Left ventricle myocardium inferior (tissue), 1 donor: Measurements from ENCODE around the gene TXNDC2. TPM values are rescaled to one million over a fixed set of nuclear protein-coding genes. Genes with fewer than 3 reads are reported as not detected.
"Not testable (repeated sequence)": the region's sequence is repeated elsewhere in the genome, so short reads cannot be mapped to it uniquely, and the experiment has no call there.

Experiments used
- DNase-seq: peaks from one replicate; pipeline ENCODE4 v3.0.0-alpha.2; 2020
- H3K27ac ChIP-seq: fragments of 200-600 bp; replicated peaks from 2 replicates; pipeline ENCODE4 v1.8.0; 2021
- H3K27me3 ChIP-seq: fragments of 200-600 bp; 2 replicates; pipeline ENCODE4 v1.8.0; 2021; ENCODE audit warnings: low read depth
- H3K36me3 ChIP-seq: fragments of 200-600 bp; 2 replicates; pipeline ENCODE4 v1.8.0; 2021
- H3K4me1 ChIP-seq: fragments of 200-600 bp; 2 replicates; pipeline ENCODE4 v1.8.0; 2021
- H3K4me3 ChIP-seq: fragments of 200-600 bp; 2 replicates; pipeline ENCODE4 v1.8.0; 2021; ENCODE audit warnings: mild to moderate bottlenecking, moderate library complexity
- H3K9me3 ChIP-seq: fragments of 200-600 bp; replicated peaks from 2 replicates; pipeline ENCODE4 v1.8.0; 2021
- intact Hi-C: fragments of 100-400 bp; cut with micrococcal nuclease; formaldehyde crosslinking; loops from one replicate; pipeline ENCODE4 v1.11.0; 2022
- total RNA-seq: library from RNA; stranded (reverse); fragmentation: NEBNext Ultra II Directional; extraction: Animal tissue kit (Norgen Biotek cat#: 25700); gene quantifications from one replicate; pipeline ENCODE4 v1.2.1, GENCODE V29; 2021
- TF ChIP-seq, protein P1 (sequence below): fragments of 200-600 bp; IDR thresholded peaks from 2 replicates; pipeline ENCODE4 v1.8.0; 2021; ENCODE audit warnings: antibody characterized with exemption, mild to moderate bottlenecking, borderline replicate concordance
- donor health status: DM: no; HTN: yes; CAD: no; lungs with severe emphysema.

Gene TXNDC2
- total RNA-seq, 1 donor from 2014 or later = not detected

- Histone ChIP-seq H3K9me3 (no peaks in the 10 kb centered on the region), H3K27ac (no peak overlapping the region), H3K36me3 (no peaks in the 10 kb centered on the region), H3K27me3 (no peaks in the 10 kb centered on the region), H3K4me3 (no peak overlapping the region), H3K4me1 (no peaks in the 10 kb centered on the region)
- TF ChIP-seq, protein P1, sequence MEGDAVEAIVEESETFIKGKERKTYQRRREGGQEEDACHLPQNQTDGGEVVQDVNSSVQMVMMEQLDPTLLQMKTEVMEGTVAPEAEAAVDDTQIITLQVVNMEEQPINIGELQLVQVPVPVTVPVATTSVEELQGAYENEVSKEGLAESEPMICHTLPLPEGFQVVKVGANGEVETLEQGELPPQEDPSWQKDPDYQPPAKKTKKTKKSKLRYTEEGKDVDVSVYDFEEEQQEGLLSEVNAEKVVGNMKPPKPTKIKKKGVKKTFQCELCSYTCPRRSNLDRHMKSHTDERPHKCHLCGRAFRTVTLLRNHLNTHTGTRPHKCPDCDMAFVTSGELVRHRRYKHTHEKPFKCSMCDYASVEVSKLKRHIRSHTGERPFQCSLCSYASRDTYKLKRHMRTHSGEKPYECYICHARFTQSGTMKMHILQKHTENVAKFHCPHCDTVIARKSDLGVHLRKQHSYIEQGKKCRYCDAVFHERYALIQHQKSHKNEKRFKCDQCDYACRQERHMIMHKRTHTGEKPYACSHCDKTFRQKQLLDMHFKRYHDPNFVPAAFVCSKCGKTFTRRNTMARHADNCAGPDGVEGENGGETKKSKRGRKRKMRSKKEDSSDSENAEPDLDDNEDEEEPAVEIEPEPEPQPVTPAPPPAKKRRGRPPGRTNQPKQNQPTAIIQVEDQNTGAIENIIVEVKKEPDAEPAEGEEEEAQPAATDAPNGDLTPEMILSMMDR = no peak
- intact Hi-C loops = no loop called here
- DNase-seq = no peak
These were observed 13.2 kb downstream of the TXNDC2 start for GRCh38 chr18:9898792-9899549.

DNA sequence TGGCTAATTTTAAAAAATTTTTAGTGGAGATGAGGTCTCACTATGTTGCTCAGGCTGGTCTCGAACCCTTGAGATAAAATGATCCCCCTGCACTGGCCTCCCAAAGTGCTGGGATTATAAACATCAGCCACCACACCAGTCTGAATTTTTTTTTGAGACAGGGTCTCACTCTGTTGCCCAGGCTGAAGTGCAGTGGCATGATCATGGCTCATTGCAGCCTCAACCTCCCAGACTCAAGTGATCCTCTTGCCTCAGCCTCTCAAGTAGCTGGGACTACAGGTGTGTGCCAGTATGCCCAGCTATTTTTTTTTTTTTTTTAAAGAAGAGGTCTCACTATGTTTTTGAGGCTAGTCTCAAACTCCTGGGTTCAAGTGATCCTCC is 13.8 kb downstream of the TXNDC2 start:
- H3K27me3 ChIP-seq, H3K27ac ChIP-seq, H3K4me3 ChIP-seq, H3K4me1 ChIP-seq, H3K36me3 ChIP-seq, H3K9me3 ChIP-seq, intact Hi-C loops, DNase-seq: not testable (repeated sequence)

DNA sequence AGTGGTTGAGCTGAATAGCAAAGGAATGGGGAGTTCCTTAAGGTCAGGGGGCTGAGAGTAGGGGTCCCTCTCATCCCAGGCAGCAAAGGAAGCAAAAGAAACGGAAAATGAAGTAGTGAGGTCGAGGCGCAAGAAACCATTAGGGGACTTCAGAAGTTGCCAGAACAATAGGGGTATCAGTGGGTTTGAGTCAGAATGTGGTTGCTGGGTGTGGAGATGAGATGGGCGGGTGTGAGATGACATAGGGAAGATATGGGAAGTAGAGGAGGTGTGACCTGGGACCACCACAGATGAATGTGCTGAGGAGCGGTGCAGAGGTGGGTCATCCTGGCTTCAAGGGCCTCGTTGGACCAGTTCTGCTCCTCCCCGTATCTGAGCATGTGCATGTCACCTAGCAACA is 14.9 kb downstream of the TXNDC2 start:
- intact Hi-C loops = no loop called here
- TF ChIP-seq, protein P1 = no peak

GRCh38 chr18:9901377-9901776 is 15.6 kb downstream of the TXNDC2 start:
- DNase-seq = no peak
- intact Hi-C loops = no loop called here

More for the DNA sequence above, 14.9 kb downstream of the TXNDC2 start:
- H3K27ac ChIP-seq = no peak overlapping the region
- H3K4me3 ChIP-seq = no peak overlapping the region
- H3K27me3 ChIP-seq = no peaks in the 10 kb centered on the region
- DNase-seq = no peak
- H3K36me3 ChIP-seq = no peaks in the 10 kb centered on the region
- no peaks in the 10 kb centered on the region for H3K9me3 ChIP-seq
- no peaks in the 10 kb centered on the region for H3K4me1 ChIP-seq

DNA sequence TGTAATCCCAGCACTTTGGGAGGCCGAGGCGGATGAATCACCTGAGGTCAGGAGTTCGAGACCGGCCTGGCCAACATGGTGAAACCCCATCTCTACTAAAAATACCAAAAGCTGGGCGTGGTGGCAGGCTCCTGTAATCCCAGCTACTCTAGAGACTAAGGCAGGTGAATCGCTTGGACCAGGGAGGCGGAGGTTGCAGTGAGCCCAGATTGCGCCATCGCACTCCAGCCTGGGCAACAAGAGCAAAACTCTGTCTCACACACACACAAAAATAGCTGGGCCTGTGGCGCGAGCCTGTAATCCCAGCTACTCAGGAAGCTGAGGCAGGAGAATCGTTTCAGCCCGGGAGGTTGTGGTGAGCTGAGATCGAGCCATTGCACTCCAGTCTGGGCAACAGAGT is 16.5 kb downstream of the TXNDC2 start:
- DNase-seq, intact Hi-C loops, H3K27ac ChIP-seq, H3K9me3 ChIP-seq, H3K36me3 ChIP-seq, H3K27me3 ChIP-seq, H3K4me1 ChIP-seq, H3K4me3 ChIP-seq: not testable (repeated sequence)

More at GRCh38 chr18:9901377-9901776, 15.6 kb downstream of the TXNDC2 start:
- Histone ChIP-seq H3K9me3 (no peaks in the 10 kb centered on the region), H3K27me3 (no peaks in the 10 kb centered on the region), H3K27ac (no peak overlapping the region), H3K36me3 (no peaks in the 10 kb centered on the region), H3K4me3 (no peak overlapping the region), H3K4me1 (no peaks in the 10 kb centered on the region)
- TF ChIP-seq, protein P1 = no peak

GRCh38 chr18:9902832-9903231 is 17.1 kb downstream of the TXNDC2 start:
- Histone ChIP-seq H3K36me3 (no peaks in the 10 kb centered on the region), H3K4me1 (no peaks in the 10 kb centered on the region), H3K27me3 (no peaks in the 10 kb centered on the region), H3K4me3 (no peak overlapping the region), H3K9me3 (no peaks in the 10 kb centered on the region), H3K27ac (no peak overlapping the region)
- intact Hi-C loops = no loop called here
- DNase-seq = peak; percentile 38
- TF ChIP-seq, protein P1 = no peak
